ENCODE measurements around the gene UBAC2. TPM values are rescaled to one million over a fixed set of nuclear protein-coding genes. Genes with fewer than 3 reads are reported as not detected.

Gene UBAC2
- total RNA-seq, 1 experiment from 2014 or later: 103 TPM

- Histone ChIP-seq H3K4me1 (no peaks in the 10 kb centered on the region), H3K9me3 (no peaks in the 10 kb centered on the region), H3K4me3 (ENCODE audit: low read depth, low read length) (no peak overlapping the region), H3K27me3 (replicated peaks; ENCODE audit: control insufficient read depth, insufficient read depth, low read length) (no peaks in the 10 kb centered on the region), H3K36me3 (ENCODE audit: control insufficient read depth, insufficient read depth, low read length) (no peaks in the 10 kb centered on the region; the same call in 1 of the 2 replicates)
- BruUV-seq (replicated peaks): no TSS peak
- no peak for TF ChIP-seq CTCF (IDR thresholded peaks at IDR 0.05; ENCODE audit: insufficient read depth in 1 of 2, low read depth in 1 of 2, low read length in 1 of 2, severe bottlenecking in 1 of 2, unreplicated experiment in 1 of 2)
- H3K9me3 Mint-ChIP-seq (ENCODE audit: unreplicated experiment): no peaks in the 10 kb centered on the region
- H3K4me3 Mint-ChIP-seq (ENCODE audit: unreplicated experiment): no peak overlapping the region
- CTCF ChIA-PET: no interaction called here
- peaks cover 39% of the 10 kb centered on the region for H3K36me3 Mint-ChIP-seq (ENCODE audit: insufficient read depth, unreplicated experiment)
- H3K4me1 Mint-ChIP-seq (ENCODE audit: low read depth, unreplicated experiment): no peaks in the 10 kb centered on the region
- DNase-seq: no peak
- POLR2A ChIA-PET: no interaction called here
- intact Hi-C loops (cut with micrococcal nuclease; ENCODE audit: unreplicated experiment): no loop called here
- H3K27me3 Mint-ChIP-seq (ENCODE audit: insufficient read depth, unreplicated experiment): no peaks in the 10 kb centered on the region
- H3K27ac Mint-ChIP-seq (ENCODE audit: unreplicated experiment): no peak overlapping the region
These were observed 140.0 kb downstream of the UBAC2 start for GRCh38 chr13:99340638-99341037.

GRCh38 chr13:99341969-99342722 is 141.5 kb downstream of the UBAC2 start:
- intact Hi-C loops (cut with micrococcal nuclease; ENCODE audit: unreplicated experiment): no loop called here
- Mint-ChIP-seq H3K4me1 (ENCODE audit: low read depth, unreplicated experiment) (no peaks in the 10 kb centered on the region), H3K36me3 (ENCODE audit: insufficient read depth, unreplicated experiment) (peaks cover 45% of the 10 kb centered on the region), H3K9me3 (ENCODE audit: unreplicated experiment) (no peaks in the 10 kb centered on the region), H3K27ac (ENCODE audit: unreplicated experiment) (no peak overlapping the region), H3K4me3 (ENCODE audit: unreplicated experiment) (no peak overlapping the region), H3K27me3 (ENCODE audit: insufficient read depth, unreplicated experiment) (no peaks in the 10 kb centered on the region)
- CTCF ChIA-PET: no interaction called here
- H3K36me3 ChIP-seq (ENCODE audit: control insufficient read depth, insufficient read depth, low read length): no peaks in the 10 kb centered on the region; the same call in 1 of the 2 replicates
- H3K4me3 ChIP-seq (ENCODE audit: low read depth, low read length): no peak overlapping the region
- no peaks in the 10 kb centered on the region for H3K9me3 ChIP-seq
- no peaks in the 10 kb centered on the region for H3K4me1 ChIP-seq
- no peak for TF ChIP-seq CTCF (IDR thresholded peaks at IDR 0.05; ENCODE audit: insufficient read depth in 1 of 2, low read depth in 1 of 2, low read length in 1 of 2, severe bottlenecking in 1 of 2, unreplicated experiment in 1 of 2)
- BruUV-seq (replicated peaks): no TSS peak
- H3K27me3 ChIP-seq (replicated peaks; ENCODE audit: control insufficient read depth, insufficient read depth, low read length): no peaks in the 10 kb centered on the region
- POLR2A ChIA-PET: no interaction called here
- DNase-seq: no peak

- Mint-ChIP-seq H3K36me3 (ENCODE audit: insufficient read depth, unreplicated experiment) (peaks cover 42% of the 10 kb centered on the region), H3K4me3 (ENCODE audit: unreplicated experiment) (no peak overlapping the region), H3K4me1 (ENCODE audit: low read depth, unreplicated experiment) (no peaks in the 10 kb centered on the region), H3K9me3 (ENCODE audit: unreplicated experiment) (no peaks in the 10 kb centered on the region), H3K27me3 (ENCODE audit: insufficient read depth, unreplicated experiment) (no peaks in the 10 kb centered on the region), H3K27ac (ENCODE audit: unreplicated experiment) (no peak overlapping the region)
- CTCF ChIA-PET: no interaction called here
- Histone ChIP-seq H3K9me3 (no peaks in the 10 kb centered on the region), H3K4me3 (ENCODE audit: low read depth, low read length) (no peak overlapping the region), H3K36me3 (ENCODE audit: control insufficient read depth, insufficient read depth, low read length) (no peaks in the 10 kb centered on the region; the same call in 1 of the 2 replicates), H3K27me3 (replicated peaks; ENCODE audit: control insufficient read depth, insufficient read depth, low read length) (no peaks in the 10 kb centered on the region), H3K4me1 (no peaks in the 10 kb centered on the region)
- DNase-seq: no peak
- intact Hi-C loops (cut with micrococcal nuclease; ENCODE audit: unreplicated experiment): no loop called here
- no peak for TF ChIP-seq CTCF (IDR thresholded peaks at IDR 0.05; ENCODE audit: insufficient read depth in 1 of 2, low read depth in 1 of 2, low read length in 1 of 2, severe bottlenecking in 1 of 2, unreplicated experiment in 1 of 2)
- BruUV-seq (replicated peaks): no TSS peak
- POLR2A ChIA-PET: no interaction called here
These were observed 142.2 kb downstream of the UBAC2 start for GRCh38 chr13:99342723-99343315.
